GM18519 (cell line): Measurements from ENCODE around the gene ZNF792.
"Not testable (repeated sequence)": the region's sequence is repeated elsewhere in the genome, so short reads cannot be mapped to it uniquely, and the experiment has no call there.

ENCODE experiments used
- ATAC-seq: cut with Tn5 transposase; IDR thresholded peaks from one replicate; pipeline ENCODE4 v1.9.1; 2021; ENCODE audit warnings: mild to moderate bottlenecking, moderate library complexity; ENCODE audit not compliant: unreplicated experiment, low FRiP score

The ZNF792 gene

GRCh38 chr19:34975056-34975455 lies 11.0 kb upstream of the ZNF792 start:
- ATAC-seq: no peak

- no peak for ATAC-seq
Measured at GRCh38 chr19:34974646-34975045, 10.6 kb upstream of the ZNF792 start.

- ATAC-seq: no peak
Measured at GRCh38 chr19:34972163-34972705, 8.2 kb upstream of the ZNF792 start.

GRCh38 chr19:34970185-34970780 lies 6.3 kb upstream of the ZNF792 start:
- not testable (repeated sequence) for ATAC-seq

- no peak for ATAC-seq
Measured at GRCh38 chr19:34969721-34970120, 5.7 kb upstream of the ZNF792 start.

GRCh38 chr19:34967551-34967950 lies 3.5 kb upstream of the ZNF792 start:
- no peak for ATAC-seq

GRCh38 chr19:34965505-34965904 lies 1.5 kb upstream of the ZNF792 start:
- ATAC-seq: not testable (repeated sequence)

- no peak for ATAC-seq
Measured at GRCh38 chr19:34964598-34964997, 569 bp upstream of the ZNF792 start.

- no peak for ATAC-seq
Measured at GRCh38 chr19:34962687-34963572, 1.1 kb downstream of the ZNF792 start.

GRCh38 chr19:34961775-34962686 lies 2.0 kb downstream of the ZNF792 start:
- ATAC-seq: no peak

GRCh38 chr19:34960940-34961679 lies 2.9 kb downstream of the ZNF792 start:
- ATAC-seq: no peak

- no peak for ATAC-seq
Measured at GRCh38 chr19:34960103-34960805, 3.8 kb downstream of the ZNF792 start.

- no peak for ATAC-seq
Measured at GRCh38 chr19:34959021-34959420, 5.0 kb downstream of the ZNF792 start.

- no peak for ATAC-seq
Measured at GRCh38 chr19:34957830-34958751, 5.9 kb downstream of the ZNF792 start.

GRCh38 chr19:34953092-34953491 lies 10.9 kb downstream of the ZNF792 start:
- no peak for ATAC-seq

GRCh38 chr19:34943861-34944573 lies 20.0 kb downstream of the ZNF792 start:
- no peak for ATAC-seq

GRCh38 chr19:34938886-34939285 lies 25.1 kb downstream of the ZNF792 start:
- no peak for ATAC-seq

GRCh38 chr19:34936184-34936583 lies 27.8 kb downstream of the ZNF792 start:
- no peak for ATAC-seq
